Heart left ventricle (tissue), 13 donors: Measurements from ENCODE around the gene LPP.

Experiments used
- CTCF ChIP-seq, 12 donors: fragments of 200-600 bp; sonication (generic) in 4 of 12; IDR thresholded peaks; one replicate each; pipeline versions ENCODE4 v1.5.0 to v1.8.0; 2018 to 2022; ENCODE audit warnings: antibody characterized with exemption in 12 of 12, mild to moderate bottlenecking in 5 of 12
- POLR2A ChIP-seq, 2 donors: fragments of 450-650 bp; IDR thresholded peaks; one replicate each; pipeline ENCODE4 v1.6.1; 2017; ENCODE audit warnings: antibody characterized with exemption in 2 of 2, mild to moderate bottlenecking in 2 of 2, moderate library complexity in 2 of 2
- donor health status: ischemic (EF 13 %, LVEDD 7.1; RV severe dilation, severe dysfunction).
- donor health status: DM: no; HTN: yes; CAD: no.
- donor health status: DM: no; HTN: no; CAD: no.
- donor health status: ischemic (EF 25% LVEDD 6.9; RV normal size, moderate dysfunction).
- donor health status: ischemic (EF 25% LVEDD 5.7; RV mildly dilated, moderate dysfunction).
- donor health status: ischemic (EF 35%, LVEDD 5.7; RV mildly dilated, moderate dysfunction).
- donor health status: nonischemic (EF 11% LVEDD 7.7; RV severe dilation, severe dysfunction).
- donor health status: DM: yes; HTN: yes; CAD: no.
- donor health status: PGD.
- donor health status: ischemic (EF 29% LVEDD 5.4; RV normal size, mild dysfunction).
- donor health status: nonischemic (EF 23%, LVEDD 6.1; RV moderate dilation, normal function).

GRCh38 chr3:188656196-188656982, 502.4 kb downstream of the LPP start:
- TF ChIP-seq CTCF (IDR thresholded peaks at IDR 0.05) (no peak), POLR2A (IDR thresholded peaks at IDR 0.05) (no peak)
